Neural cell (in vitro differentiated cells): ENCODE measurements around the gene POU4F3.

ENCODE experiments used
- EZH2 ChIP-seq: fragments of 200-600, 300-800 bp; shearing (Covaris generic), sonication (generic); IDR thresholded peaks from 2 replicates; pipeline ENCODE4 v1.6.1; 2014; ENCODE audit warnings: antibody characterized with exemption, low read length, borderline replicate concordance, mild to moderate bottlenecking; ENCODE audit not compliant: insufficient read depth, poor library complexity, severe bottlenecking
- POLR2AphosphoS5 ChIP-seq: IDR thresholded peaks from 2 replicates; pipeline ENCODE4 v1.6.1; 2012
- SMC3 ChIP-seq: fragments of 450-650 bp; conservative IDR thresholded peaks from 2 replicates; pipeline ENCODE4 v1.6.1; 2014; ENCODE audit warnings: antibody characterized with exemption, mild to moderate bottlenecking, moderate library complexity; ENCODE audit not compliant: poor library complexity
- TF ChIP-seq, protein P1 (sequence below): fragments of 450-650 bp; IDR thresholded peaks from 2 replicates; pipeline ENCODE4 v1.5.1; 2014; ENCODE audit warnings: antibody characterized with exemption, mild to moderate bottlenecking, moderate library complexity; ENCODE audit not compliant: poor library complexity, severe bottlenecking

DNA sequence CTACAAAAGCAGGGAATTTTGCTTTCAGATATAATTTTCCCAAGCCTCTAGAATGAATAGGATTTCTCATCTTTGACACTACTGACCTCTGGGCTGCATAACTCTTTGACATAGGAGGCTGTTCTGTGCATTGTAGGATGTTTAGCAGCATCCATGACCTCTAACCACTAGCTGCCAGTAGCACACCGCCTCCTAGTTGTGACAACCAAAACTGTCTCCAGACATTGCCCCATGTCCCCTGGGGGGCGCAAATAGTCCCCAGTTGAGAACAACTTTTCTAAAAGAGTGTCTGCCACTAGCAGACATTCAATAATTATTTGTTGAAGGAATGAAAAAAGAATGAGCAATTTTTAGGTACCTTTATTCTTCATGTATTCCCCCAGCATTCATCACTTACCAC, 51.8 kb downstream of the POU4F3 start:
- TF ChIP-seq EZH2 = no peak
- TF ChIP-seq, protein P1, sequence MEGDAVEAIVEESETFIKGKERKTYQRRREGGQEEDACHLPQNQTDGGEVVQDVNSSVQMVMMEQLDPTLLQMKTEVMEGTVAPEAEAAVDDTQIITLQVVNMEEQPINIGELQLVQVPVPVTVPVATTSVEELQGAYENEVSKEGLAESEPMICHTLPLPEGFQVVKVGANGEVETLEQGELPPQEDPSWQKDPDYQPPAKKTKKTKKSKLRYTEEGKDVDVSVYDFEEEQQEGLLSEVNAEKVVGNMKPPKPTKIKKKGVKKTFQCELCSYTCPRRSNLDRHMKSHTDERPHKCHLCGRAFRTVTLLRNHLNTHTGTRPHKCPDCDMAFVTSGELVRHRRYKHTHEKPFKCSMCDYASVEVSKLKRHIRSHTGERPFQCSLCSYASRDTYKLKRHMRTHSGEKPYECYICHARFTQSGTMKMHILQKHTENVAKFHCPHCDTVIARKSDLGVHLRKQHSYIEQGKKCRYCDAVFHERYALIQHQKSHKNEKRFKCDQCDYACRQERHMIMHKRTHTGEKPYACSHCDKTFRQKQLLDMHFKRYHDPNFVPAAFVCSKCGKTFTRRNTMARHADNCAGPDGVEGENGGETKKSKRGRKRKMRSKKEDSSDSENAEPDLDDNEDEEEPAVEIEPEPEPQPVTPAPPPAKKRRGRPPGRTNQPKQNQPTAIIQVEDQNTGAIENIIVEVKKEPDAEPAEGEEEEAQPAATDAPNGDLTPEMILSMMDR = no peak
- no peak for TF ChIP-seq POLR2AphosphoS5
- no peak for TF ChIP-seq SMC3
